NCI-H446 (cell line): Measurements from ENCODE around the gene CSRP1.

Experiments
- DNase-seq, 2 experiments: peaks; one replicate each; lab custom pipeline; 2025; lab: John Stamatoyannopoulos, UW

The CSRP1 gene

DNA sequence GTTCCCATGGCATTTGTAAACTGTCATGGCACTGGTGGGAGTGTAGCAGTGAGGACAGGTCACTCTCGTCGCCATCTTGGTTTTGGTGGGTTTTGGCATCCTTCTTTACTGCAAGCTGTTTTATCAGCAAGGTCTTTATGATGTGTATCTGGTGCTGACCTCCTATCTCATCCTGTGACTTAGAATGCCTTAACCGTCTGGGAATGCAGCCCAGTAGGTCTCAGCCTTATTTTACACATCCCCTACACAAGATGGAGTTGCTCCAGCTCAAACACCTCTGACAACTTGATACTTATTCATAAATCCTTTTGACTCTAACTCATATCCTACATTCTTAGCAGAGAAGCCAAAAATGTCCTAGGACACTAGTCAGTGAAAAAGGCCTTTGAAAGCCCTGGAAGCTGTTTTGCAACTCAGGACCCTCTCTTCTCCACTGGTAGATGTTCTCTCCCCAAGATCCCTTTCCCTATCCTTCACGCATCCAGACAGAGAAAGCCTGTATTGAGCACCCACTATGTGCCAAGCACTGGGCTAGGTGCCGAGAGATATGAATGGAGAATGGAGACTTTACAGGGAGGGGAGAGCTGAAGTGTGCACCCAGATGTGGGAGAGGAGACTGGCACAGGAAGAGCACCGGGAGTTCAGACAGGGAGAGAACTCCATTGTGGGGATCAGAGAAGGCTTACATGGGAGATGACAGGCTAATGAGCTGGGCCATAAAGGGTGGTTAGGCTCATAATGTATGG lies 6.7 kb upstream of the CSRP1 start:
- no peak for DNase-seq

DNA sequence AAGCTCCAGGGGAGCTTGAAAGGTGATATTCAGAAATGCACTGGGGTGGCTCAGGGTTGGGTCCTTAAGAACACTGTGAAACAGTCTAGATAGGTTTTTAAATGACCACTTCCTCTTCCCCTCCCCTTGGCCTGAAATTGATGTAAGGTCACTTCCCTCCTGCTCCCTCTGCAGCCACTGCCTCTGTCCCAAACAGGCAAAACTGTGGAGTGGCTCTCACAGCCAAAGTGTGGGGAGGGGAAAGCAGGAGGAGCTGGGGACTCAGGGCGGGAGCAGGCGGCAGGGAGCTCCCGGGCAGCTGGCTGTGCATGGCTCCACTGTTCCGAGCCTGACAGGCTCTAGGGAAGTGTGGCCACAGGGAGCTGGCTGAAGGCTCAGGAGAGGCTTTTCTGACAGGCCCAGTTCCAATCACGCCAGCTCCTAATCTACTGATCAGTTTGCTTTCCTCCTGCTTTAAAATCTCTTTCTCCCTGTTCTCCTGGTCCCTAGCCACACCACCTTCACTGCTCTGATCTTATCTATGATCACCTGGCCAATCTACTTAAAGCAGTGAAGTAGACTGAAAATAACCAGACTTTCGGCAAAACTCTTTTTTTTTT lies 5.1 kb upstream of the CSRP1 start:
- DNase-seq: no peak

DNA sequence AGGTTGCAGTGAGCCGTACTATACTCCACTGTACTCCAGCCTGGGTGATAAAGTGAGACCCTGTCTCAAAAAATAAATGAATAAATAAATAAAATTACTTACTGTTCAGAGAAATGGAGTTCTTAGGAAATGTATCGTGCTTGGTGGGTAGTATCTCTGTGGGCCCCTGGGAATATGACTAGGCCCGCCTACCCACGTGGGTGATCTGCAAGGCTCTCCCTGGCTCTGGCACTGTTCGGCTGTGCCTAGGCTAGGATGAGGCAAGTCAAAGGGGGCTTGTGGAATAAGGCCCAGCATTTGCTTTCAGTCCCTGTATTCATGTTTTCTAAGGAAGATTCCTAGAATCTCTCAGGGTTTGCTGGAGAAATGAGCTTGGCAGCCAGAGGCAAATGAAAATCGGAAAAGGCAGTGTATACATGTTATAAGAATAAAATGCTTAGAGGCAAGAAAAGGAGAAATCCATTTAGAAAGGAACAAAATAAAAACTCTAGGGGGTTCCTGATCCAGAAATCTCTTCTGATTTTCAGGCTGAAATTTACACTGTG lies 4.5 kb upstream of the CSRP1 start:
- no peak for DNase-seq

DNA sequence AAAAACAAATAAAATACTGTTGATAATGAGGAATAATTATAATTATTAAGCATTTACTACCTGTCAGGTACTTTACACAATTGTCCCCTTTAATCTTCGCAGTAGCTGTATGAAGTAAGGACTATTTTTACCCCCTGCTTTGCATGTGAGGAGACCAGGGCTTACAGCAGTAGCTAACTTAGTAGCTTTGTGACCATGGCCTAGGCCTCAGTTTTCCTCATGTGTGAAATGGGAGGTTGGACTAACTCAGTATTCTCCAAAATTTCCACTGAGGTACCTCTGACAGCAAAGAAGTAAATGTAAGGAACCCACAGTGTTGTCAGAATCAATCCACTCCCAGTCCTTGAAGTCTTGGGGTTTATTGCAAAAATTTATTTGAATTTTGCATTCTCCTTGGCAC lies 3.8 kb upstream of the CSRP1 start:
- DNase-seq: no peak

DNA sequence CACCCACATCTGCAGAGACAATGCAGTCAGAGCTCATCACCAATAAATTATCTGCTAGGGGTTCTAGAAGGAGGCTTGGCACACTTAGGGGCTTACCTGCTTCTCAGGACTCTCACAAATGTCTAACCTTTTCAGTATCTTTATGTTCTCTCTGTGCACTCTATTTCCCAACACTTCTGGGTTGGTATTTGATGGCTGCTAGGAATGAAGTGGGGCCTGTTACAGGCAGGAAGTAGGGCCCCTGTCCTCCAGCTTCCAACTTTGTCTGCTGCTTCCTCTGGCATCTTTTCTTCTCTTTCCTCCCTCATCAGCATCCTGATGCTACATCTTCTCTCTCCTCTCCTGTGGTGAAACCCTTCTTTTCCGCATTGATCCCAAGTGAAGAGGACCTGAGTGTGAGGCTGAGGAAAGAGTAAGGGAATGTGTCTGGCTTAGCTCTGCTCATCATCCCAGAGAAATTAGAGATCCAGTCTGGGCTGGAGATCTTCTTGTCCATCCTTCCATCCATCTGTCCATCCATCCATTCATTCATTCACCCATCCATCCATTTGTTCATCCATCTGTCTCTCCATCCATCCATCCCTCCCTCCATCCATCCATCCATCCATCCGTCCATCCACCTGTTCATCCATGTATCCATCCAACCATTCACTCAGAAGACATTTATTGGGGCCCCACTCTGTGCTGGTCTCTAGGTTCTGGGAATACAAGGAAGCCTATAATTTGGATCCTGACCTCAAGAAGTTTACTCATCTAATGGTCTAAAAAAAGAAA lies 2.9 kb upstream of the CSRP1 start:
- no peak for DNase-seq

DNA sequence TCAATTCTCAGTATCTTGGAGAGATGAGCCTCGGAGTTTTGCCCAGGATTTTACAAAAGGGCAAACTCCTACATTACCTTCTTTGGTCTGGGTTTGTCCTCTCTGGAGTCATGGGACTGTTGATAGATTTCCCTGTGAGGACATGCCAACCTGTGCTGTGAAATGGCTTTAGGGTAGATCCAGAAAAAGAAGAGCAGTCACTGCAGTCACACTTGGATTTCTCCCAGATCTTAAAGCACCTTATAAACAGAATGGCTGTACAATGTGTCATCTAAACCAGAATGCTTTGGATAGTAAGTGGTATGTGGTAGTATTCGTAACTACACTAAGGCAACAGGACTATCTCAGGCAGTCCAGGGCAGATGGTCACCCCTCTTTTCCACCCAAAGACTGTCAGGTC lies 1.9 kb upstream of the CSRP1 start:
- DNase-seq: no peak

DNA sequence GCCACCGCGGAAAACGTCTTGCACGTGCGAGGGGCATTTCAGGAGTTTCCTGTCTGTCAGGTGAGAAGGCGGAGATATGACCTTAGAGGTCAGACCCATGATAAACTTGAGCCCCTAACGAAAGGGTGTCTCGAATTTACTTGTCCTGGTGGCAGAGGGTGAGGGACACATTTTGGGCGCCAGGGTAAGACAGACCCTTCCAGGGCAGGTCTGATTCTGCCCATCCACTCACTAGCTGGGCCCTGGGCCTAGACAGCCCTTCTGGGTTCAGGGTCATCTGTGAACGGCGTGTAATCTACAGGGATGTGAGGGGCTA lies 395 bp upstream of the CSRP1 start:
- no peak for DNase-seq

DNA sequence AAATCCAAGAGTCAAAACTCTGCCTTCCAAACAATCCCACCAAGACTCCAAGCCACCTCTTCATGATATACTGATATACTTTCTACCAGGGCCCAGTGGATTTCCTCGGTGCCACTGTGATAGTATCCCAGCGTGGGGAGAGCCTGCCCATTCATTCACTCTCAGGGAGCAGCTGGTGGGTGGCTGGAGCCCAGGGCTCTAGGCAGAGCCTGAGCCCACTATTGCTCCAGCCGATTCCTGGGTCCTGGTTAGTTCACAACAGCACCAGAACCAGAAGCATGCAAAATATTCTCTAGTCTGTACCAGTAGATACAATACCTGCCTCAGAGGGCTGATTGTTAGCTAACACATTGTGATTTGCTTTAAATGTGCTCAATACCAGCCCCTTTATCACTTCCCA lies 831 bp downstream of the CSRP1 start:
- no peak for DNase-seq

DNA sequence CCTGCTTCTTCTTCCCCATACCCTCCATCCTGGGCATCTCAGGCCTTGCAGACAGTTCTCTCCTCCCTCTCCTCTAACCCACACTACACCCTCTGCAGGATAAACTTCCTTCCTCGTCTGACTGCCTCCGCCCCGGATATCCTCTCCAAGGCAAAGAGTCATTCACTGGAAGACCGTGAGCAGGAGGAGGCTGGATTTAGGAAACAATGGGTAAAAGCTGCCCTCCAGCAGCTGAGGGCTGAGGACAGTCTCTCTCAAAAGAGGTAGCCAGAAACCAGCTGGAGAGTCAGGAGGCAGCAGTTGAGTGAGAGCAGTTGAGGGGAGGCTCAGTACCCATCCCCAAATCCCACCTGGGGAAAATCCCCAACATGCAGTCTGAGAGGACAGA lies 1.4 kb downstream of the CSRP1 start:
- DNase-seq: no peak

DNA sequence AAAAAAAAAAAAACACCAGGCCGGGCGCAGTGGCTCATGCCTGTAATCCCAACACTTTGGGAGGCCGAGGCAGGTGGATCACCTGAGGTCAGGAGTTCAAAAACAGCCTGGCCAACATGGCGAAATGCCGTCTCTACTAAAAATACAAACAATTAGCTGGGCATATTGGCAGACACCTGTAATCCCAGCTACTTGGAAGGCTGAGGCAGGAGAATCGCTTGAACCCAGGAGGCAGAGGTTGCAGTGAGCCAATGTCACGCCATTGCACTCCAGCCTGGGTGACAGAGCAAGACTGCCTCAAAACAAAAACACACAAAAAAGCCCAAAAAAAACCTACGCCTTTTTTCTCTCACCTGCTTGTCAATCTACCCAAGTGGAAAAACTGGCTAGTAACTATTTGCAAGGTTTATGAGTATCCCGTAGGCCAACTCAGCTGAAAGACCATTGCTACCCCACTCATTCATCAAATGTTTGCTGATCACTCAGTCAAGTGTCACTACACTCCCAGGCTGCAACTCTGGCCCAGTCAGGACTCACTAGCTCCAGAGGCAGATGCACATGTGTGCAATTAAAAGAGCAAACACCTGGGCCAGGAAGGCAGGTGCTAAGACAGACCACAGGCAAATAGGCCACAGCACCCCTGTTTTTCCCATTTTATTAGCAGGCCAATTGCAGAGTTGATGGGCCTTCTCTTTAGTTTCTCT lies 2.0 kb downstream of the CSRP1 start:
- DNase-seq: no peak

DNA sequence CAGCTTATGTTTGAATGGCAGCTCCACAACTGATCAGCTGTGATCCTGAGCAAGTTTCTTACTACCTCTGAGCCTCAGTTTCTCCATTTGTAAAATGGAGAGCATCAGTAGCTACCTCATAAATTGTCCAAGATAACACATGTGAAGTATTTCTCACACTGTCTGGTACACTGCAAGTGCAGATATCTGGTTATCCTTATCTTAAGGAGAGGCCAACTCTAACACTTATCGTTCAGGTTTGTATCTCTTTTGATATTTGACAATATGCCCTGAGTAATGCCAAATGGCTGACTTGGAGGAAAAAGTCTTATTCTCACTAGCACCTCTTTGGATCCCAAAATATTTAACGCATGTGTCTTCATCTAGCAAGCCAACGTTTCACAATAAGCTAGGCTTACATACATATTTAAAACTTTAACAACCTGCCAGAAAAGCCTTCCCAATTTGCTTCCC lies 2.7 kb downstream of the CSRP1 start:
- peak in 1 of 2 experiments; percentile 6 for DNase-seq

DNA sequence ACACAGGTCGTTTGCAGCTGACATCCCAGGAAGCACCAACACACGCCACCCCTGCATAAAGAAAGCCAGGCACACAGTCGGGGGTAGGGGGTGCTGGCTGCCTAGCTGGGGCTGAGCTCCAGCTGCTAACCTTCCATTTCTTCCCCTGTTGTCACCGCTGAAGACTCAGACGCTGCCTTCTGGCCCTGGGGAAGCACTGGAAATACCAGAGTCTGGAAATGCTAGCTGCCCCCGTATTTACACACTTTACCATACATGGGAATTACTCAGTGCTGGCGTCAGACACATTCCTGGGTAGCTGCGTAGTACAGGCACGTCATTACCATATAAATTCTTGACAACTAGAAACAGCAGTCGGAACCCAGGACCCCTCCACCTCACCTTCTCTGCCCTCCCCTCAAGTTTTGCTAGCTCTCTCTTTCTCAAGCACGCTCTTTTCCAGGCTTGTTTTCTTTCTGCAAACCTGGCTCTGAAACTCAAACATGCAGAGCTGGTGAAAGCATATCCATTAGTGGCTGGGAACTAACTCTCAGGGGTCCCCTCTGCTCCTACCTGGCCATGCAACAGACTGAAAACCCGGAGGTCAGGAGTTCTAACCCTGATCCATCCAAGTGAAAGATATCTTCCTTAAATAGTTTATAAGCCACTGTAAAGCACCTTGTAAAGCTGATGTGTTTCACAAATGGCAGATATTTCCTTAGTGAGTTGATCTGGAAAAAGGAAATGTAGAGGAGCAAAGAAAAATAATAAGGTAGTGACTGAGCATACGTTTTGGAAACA lies 3.3 kb downstream of the CSRP1 start:
- no peak for DNase-seq

DNA sequence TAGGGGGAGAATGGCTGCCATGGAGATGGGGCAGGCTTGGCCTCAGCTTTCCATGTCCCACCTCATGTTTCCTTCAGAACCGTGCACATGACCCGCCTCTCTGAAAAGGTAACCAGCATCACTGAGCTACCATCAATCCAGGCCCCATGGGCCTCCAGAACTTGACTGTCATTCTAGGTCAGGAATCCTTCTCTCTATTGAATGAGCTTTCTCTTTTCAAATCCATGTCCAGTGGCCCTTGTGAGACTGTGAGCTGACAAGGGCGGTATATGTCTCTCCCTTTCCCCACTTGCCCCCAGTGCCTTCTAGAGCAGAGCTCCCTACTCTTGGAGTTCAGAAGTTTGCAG lies 4.4 kb downstream of the CSRP1 start:
- no peak for DNase-seq

DNA sequence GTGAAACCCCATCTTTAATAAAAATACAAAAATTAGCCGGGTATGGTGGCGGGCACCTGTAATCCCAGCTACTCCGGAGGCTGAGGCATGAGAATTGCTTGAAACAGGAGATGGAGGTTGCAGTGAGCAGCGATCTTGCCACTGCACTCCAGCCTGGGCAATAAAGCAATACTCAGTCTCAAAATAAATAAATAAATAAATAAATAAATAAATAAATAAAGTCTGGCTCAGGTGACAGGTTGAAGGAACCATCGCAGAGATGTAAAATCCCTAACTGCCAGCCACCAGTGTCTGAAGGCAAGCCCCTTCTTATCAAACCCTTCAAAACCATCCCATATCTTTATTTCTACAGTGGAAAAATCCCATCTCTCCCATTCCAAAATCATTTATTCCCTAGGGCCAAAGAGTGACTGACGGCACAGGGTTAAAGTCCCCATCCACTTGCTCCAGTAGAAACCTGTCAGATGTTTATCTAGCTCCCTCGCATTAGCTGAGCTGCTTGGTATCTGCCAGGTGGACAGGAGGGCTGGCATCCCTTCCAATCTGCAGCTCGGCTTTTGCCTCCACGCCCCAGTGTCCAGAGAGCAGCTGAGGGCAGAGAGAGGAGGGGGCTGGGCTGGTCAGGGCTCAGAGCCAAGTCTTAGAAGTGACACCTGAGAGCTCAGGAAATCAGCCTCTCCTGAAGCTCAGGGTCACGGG lies 5.0 kb downstream of the CSRP1 start:
- DNase-seq: no peak

DNA sequence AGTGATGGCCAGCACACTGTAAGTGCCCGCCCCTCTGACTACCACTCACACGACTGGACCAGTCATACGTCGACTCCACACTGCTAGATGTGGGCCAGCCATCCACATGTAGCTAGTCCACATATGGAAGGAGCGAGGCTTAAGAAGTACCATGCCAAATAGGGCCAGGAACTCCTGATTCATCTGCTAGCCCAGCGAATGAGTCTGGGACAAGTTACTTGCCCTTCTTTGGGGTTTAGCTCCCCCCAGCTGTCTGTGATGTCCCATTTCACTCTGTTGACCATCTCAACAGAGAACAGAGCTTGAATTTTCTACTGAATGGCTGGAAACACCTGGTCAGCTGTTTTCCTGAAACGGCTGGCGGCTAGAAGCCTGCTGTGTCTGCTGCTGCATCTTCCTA lies 5.8 kb downstream of the CSRP1 start:
- DNase-seq: no peak

DNA sequence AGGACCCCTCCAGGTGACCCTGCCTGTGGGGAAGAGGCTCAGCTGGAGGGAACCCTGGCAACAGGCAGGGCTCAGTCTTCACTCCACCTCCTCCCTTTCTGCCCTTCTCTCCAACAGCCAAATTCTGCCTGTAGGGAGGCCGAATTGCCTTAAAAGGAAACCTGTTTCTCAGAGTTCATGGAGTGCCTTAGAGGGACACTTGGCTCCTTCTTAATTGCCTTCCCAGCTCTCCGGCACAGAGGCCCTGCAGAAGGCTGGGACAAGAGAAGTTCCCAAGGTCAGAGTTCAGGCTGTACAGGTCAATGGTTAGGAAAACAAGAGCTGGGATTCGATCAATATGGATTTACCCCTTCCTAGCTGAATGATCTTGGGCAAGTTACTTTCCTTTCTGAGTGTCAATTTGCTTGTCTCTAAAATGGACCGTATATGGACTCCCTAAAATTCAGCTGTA lies 6.2 kb downstream of the CSRP1 start:
- no peak for DNase-seq

DNA sequence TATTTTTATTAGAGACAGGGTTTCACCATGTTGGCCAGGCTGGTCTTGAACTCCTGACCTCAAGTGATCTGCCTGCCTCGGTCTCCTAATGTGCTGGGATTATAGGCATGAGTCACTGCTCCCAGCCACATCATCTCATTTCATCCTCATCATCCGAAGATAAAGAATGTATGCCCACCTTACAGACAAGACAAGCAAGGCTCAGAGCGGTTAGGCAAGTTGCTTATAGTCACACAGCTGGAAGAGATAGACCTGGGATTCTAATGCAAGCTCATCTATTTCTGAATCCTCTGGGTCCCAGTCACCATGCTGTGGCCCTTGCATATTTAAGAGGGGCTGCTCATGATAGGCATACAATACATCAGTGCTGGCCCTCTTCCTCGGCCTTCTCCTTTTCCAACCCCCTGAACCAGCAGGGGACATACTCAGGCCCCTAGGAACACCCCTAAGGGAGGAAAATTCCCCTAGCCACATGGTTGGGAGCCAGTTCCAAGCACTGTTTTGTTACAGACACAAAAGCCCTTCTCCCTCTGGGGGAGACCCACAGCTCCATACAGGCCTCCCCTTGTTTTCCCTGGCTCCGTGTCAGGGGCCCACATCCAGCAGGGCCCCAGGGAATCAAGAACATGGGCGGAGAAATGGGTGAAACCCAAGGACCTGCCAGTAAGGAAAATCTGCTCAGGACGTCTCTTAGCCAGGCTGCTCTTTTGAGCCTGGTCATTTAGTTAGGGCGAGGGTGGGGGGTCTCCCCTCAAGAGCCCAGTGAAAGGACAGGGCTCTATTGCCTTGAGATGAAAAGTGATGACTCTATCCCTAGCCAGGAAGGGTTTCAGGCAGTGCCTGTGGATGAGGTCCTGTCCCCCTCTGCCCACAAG lies 6.9 kb downstream of the CSRP1 start:
- DNase-seq: no peak

DNA sequence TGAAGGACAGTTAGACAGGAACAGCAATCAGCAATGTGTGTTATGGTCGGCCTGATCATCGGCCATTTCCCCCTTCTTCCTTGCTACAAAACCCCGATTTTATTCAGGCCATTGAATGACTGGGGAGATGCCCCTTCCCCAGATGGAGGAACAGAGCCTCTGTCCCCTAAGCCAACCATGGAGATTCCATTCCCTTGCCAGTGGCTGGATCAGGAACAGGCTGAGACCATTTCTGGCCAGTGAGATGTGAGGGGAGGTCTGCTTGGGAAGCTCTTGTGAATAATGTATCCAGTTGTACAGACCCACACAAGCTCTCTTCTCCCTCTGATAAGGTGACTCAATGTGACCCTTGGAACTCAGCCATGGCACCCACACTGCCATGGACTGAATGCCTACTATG lies 7.7 kb downstream of the CSRP1 start:
- DNase-seq: no peak

DNA sequence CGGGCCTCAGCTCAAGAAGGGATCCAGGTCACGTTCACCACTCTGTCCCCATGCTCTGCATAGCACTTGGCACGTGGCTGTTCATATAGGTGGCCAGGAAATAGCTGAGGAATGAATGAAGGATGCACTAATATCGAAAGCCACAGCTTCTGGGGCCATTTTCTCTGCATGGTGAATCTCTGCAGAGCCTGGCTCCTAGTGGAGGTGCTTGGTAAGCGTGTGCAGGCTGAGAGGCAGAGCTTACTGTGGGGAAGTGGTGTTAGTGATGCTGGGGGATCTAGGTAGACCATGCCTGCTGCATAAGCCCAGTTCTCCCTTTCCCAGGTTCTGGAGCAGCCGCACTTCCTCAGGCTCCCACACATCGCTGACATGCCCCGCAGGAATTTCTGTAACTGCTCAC lies 8.3 kb downstream of the CSRP1 start:
- no peak for DNase-seq

DNA sequence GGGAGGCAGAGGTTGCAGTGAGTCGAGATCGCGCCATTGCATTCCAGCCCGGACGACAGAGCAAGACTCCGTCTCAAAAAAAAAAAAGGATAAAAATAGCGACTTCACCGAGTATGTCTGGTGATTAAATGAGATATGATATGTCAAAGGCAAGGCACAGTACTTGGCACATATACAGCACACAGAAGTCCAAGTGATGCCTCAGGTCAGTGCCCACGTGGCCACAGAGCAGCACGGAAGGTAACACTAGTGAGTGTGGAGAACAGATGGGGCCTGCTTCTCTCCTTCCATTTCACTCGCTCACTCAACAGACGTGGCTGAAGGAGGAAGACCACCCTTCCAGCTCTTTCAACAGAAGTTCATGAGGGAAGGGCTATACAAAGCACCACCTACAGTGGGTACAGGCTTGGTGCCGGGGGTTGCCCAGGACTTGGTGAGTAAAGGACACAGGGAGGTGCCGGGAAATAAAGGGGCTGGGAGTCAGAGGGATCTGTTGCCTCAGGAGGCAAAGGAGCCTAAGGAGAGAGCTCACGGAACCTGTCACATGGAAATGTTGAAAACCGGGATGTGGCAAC lies 8.9 kb downstream of the CSRP1 start:
- no peak for DNase-seq
